ENCODE measurements around the gene ZNF385B.

ZNF385B gene

GRCh38 chr2:179809606-179810005, 51.8 kb downstream of the ZNF385B start:
- DNase-seq (ENCODE audit: low read depth): no peak
- no peak for TF ChIP-seq CTCF (conservative IDR thresholded peaks at IDR 0.05; ENCODE audit: low read depth, low read length)
- no peak overlapping the region for H3K4me3 ChIP-seq (ENCODE audit: low read depth, low read length)

- no peak for TF ChIP-seq CTCF (conservative IDR thresholded peaks at IDR 0.05; ENCODE audit: low read depth, low read length)
These were observed 56.4 kb downstream of the ZNF385B start for GRCh38 chr2:179805001-179805400.

GRCh38 chr2:179804206-179804605, 57.2 kb downstream of the ZNF385B start:
- H3K4me3 ChIP-seq (ENCODE audit: low read depth, low read length): no peak overlapping the region
- DNase-seq (ENCODE audit: low read depth): no peak
- TF ChIP-seq CTCF (conservative IDR thresholded peaks at IDR 0.05; ENCODE audit: low read depth, low read length): no peak

More at GRCh38 chr2:179805001-179805400, 56.4 kb downstream of the ZNF385B start:
- DNase-seq (ENCODE audit: low read depth): no peak
- no peak overlapping the region for H3K4me3 ChIP-seq (ENCODE audit: low read depth, low read length)

- no peak overlapping the region for H3K4me3 ChIP-seq (ENCODE audit: low read depth, low read length)
- DNase-seq (ENCODE audit: low read depth): no peak
- TF ChIP-seq CTCF (conservative IDR thresholded peaks at IDR 0.05; ENCODE audit: low read depth, low read length): no peak
These were observed 59.1 kb downstream of the ZNF385B start for GRCh38 chr2:179802051-179802882.

- no peak overlapping the region for H3K4me3 ChIP-seq (ENCODE audit: low read depth, low read length)
- TF ChIP-seq CTCF (conservative IDR thresholded peaks at IDR 0.05; ENCODE audit: low read depth, low read length): no peak
- DNase-seq (ENCODE audit: low read depth): no peak
These were observed 60.6 kb downstream of the ZNF385B start for GRCh38 chr2:179800776-179801175.

- DNase-seq (ENCODE audit: low read depth): no peak
- TF ChIP-seq CTCF (conservative IDR thresholded peaks at IDR 0.05; ENCODE audit: low read depth, low read length): no peak
- H3K4me3 ChIP-seq (ENCODE audit: low read depth, low read length): no peak overlapping the region
These were observed 65.0 kb downstream of the ZNF385B start for GRCh38 chr2:179796213-179797007.

Measured in choroid plexus epithelial cell (primary cell).